Articular chondrocyte of knee joint (primary cell): Measurements from ENCODE around the gene MIER3. TPM values are rescaled to one million over a fixed set of nuclear protein-coding genes. Genes with fewer than 3 reads are reported as not detected.

ENCODE experiments used
- total RNA-seq: library from RNA; depleted of rRNA; stranded (reverse); fragments of >200 nt; gene quantifications from 2 replicates; pipeline ENCODE4 v1.2.3, GENCODE V29; 2012

The MIER3 gene
- total RNA-seq: 28.5 and 39.5 TPM in 2 replicates

GRCh38 chr5:56951946-56952691, at the start of gene MIER3:
MIER3 (minus strand) TSS chr5:56952123; CDS start chr5:56952102, 21 bp downstream.

GRCh38 chr5:56909294-56910209, 42.4 kb downstream of the MIER3 start, which contains the start of gene SETD9:
SETD9 (plus strand) TSS chr5:56909596; CDS start chr5:56909646, 50 bp downstream.

Other genes with a start within 250 kb of the MIER3 start
- 4.8 and 6.6 TPM in 2 replicates for gene MAP3K1, start 136.6 kb downstream of the MIER3 start, total RNA-seq
- gene SETD9, start 42.5 kb downstream of the MIER3 start, total RNA-seq: 8.6 and 11.6 TPM in 2 replicates
- gene GPBP1, start 221.9 kb upstream of the MIER3 start, total RNA-seq: 63.6 and 79.9 TPM in 2 replicates